Fibroblast of mammary gland (primary cell): ENCODE results near the gene STPG1.

Source experiments
- DNase-seq: peaks from one replicate; pipeline ENCODE4 v3.0.0-alpha.2; 2010; ENCODE audit warnings: low read depth
- H3K4me3 ChIP-seq: 2 replicates; pipeline ENCODE4 v1.5.1; 2011; ENCODE audit warnings: low read depth, mild to moderate bottlenecking, low read length, moderate library complexity; ENCODE audit not compliant: control insufficient read depth
- TF ChIP-seq, protein P1 (sequence below): conservative IDR thresholded peaks from 2 replicates; pipeline ENCODE4 v1.5.1; 2011; ENCODE audit warnings: low read depth, low read length, inconsistent platforms; ENCODE audit not compliant: control insufficient read depth, insufficient read depth

Gene STPG1

GRCh38 chr1:24318615-24319311, 94.8 kb downstream of the STPG1 start:
- H3K4me3 ChIP-seq: no peak overlapping the region
- TF ChIP-seq, protein P1, sequence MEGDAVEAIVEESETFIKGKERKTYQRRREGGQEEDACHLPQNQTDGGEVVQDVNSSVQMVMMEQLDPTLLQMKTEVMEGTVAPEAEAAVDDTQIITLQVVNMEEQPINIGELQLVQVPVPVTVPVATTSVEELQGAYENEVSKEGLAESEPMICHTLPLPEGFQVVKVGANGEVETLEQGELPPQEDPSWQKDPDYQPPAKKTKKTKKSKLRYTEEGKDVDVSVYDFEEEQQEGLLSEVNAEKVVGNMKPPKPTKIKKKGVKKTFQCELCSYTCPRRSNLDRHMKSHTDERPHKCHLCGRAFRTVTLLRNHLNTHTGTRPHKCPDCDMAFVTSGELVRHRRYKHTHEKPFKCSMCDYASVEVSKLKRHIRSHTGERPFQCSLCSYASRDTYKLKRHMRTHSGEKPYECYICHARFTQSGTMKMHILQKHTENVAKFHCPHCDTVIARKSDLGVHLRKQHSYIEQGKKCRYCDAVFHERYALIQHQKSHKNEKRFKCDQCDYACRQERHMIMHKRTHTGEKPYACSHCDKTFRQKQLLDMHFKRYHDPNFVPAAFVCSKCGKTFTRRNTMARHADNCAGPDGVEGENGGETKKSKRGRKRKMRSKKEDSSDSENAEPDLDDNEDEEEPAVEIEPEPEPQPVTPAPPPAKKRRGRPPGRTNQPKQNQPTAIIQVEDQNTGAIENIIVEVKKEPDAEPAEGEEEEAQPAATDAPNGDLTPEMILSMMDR: no peak

DNA sequence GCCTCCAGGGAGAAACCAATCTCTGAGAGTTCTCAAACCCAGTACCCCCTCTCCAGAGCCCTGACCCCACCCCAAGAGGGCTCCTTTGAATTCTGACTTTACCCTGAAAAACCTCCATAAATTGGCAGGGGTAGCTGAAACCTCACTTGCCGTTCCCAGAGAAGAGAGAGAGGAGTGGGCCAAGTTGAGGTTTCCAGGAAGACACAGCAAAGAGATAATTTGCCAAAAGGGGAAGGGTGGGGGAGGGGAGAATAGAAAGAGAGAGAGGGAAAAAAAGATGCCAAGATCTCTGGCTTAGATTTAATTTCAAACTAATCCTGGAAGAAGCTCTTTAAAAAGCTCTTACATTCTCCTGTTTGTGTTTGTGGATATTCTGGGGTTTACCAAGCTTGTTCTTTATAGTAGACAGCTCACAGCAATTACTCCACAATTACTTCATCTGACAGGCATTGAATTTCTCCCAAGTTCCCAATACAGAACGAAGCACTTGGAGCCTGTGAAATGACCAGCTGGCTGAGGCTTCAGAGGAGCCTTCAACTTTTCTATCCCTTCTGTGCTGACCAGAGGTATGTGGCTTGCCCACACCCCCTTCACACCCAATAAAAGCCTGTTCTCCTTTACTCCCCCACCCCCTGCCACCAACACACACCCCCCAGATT, 95.5 kb downstream of the STPG1 start:
- TF ChIP-seq, protein P1: no peak
- DNase-seq: peak; percentile 49
- H3K4me3 ChIP-seq: no peak overlapping the region

More at GRCh38 chr1:24318615-24319311, 94.8 kb downstream of the STPG1 start:
- DNase-seq: no peak

- TF ChIP-seq, protein P1: no peak
- no peak overlapping the region for H3K4me3 ChIP-seq
- no peak for DNase-seq
These were observed 96.5 kb downstream of the STPG1 start for GRCh38 chr1:24317081-24317480.

- no peak for DNase-seq
- TF ChIP-seq, protein P1: no peak
- H3K4me3 ChIP-seq: no peak overlapping the region
These were observed 96.9 kb downstream of the STPG1 start for GRCh38 chr1:24316645-24317044.

GRCh38 chr1:24315391-24315790, 98.2 kb downstream of the STPG1 start:
- TF ChIP-seq, protein P1: no peak

DNA sequence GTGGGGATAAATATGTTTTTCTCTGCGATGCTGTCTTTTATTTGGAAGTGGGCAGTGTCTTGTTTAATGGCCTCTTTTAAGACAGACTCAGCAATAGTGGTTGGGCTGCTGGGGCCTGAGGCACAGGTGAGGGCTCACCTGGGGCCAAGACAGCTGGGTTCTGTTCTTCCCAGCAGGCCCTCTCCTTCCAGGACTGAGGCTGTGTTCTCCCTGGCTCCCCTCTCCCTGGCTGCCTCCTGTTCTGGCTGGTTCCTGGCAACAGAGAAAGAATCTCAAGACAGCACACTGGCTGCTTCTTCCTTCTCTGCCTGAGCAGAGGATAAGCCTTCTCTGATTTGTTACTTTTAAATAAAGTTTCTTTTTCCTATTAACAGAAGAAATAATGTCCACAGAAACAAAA, 101.8 kb downstream of the STPG1 start:
- no peak for DNase-seq
- no peak overlapping the region for H3K4me3 ChIP-seq
- TF ChIP-seq, protein P1: no peak

More at GRCh38 chr1:24315391-24315790, 98.2 kb downstream of the STPG1 start:
- no peak for DNase-seq
- no peak overlapping the region for H3K4me3 ChIP-seq
